OCI-LY7 (cell line): ENCODE data around the gene IL2RA.

Experiments
- CTCF ChIP-seq: fragments of 200-600 bp; sonication (generic); conservative IDR thresholded peaks from 2 replicates; pipeline ENCODE4 v1.5.1; 2014; ENCODE audit warnings: mild to moderate bottlenecking, antibody characterized with exemption, low read length, moderate library complexity, mixed read lengths
- EZH2phosphoT487 ChIP-seq: fragments of 200-600 bp; sonication (generic); IDR thresholded peaks from 2 replicates; pipeline ENCODE4 v1.6.1; 2018; ENCODE audit warnings: low read depth, borderline replicate concordance, mild to moderate bottlenecking, mixed run types, antibody characterized with exemption, low read length, moderate library complexity, mixed read lengths

GRCh38 chr10:5973069-5973468, 89.1 kb downstream of the IL2RA start:
- no peak for TF ChIP-seq CTCF
- TF ChIP-seq EZH2phosphoT487: no peak
